Measurements from ENCODE around the gene ANO1.

ANO1 gene

DNA sequence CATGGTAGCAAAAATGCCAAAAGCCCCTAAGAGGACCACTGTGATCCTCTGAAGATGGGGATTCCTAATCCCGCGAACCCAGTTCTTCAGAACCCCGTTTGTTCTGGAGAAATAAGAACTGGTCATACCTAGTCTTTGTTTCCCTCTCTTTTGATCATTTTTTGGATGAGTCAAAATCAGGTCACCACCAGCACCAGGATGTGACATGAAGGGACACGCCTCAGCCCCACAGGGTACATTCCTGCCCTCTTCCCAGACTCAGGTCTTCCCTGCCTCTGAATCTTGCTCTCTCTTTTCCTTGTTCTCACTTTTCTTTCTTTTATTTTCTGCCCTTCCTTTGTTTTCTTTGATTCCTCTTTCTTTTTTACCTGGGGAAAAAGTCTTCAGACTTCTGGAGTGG is 14.6 kb upstream of the ANO1 start:
- Mint-ChIP-seq H3K4me1 (no peaks in the 10 kb centered on the region), H3K36me3 (no peaks in the 10 kb centered on the region), H3K27ac (no peak overlapping the region), H3K27me3 (peaks cover 13% of the 10 kb centered on the region), H3K4me3 (no peak overlapping the region), H3K9me3 (no peaks in the 10 kb centered on the region)
- DNase-seq (ENCODE audit: low spot score in 2 of 2) (no peak), ATAC-seq (ENCODE audit: low read depth) (no peak)

DNA sequence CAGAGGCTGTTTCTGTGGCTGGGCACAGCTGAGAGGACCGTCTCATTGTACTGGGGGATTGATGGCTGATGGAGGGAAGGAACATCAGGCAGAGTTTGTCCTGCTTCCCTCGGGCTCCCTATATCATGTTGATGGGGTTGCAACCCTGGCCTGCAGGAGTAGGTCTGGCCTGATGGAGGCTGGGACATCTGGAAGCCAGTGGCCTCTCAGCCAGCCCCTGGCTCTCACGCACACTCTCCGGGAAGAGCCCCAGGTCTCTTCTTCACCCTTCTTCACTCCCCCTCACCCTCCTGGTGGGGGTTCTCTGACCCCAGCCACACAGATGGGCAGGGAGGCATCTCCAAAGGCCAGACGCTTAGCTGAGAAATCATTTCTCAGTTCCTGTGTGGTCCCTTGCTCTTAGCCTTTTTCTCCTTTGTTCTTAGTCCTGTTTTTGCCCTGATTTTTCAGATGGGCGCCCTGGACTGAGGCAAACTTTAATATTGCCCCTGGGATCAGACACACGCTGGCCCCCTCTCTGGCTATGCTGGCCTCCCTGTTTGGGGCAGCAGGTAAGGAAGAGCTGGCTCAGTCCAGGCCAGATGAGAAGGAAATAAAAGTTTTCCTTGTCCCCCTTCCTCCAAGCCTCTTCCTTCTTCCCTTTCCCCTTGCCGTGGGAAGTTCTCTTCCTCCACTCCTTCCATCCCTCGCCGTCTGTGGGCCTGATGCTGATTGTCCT is 13.9 kb upstream of the ANO1 start:
- no peak for DNase-seq (ENCODE audit: low spot score in 2 of 2)
- Mint-ChIP-seq H3K27ac (no peak overlapping the region), H3K36me3 (no peaks in the 10 kb centered on the region), H3K27me3 (peaks cover 14% of the 10 kb centered on the region), H3K4me1 (no peaks in the 10 kb centered on the region), H3K4me3 (no peak overlapping the region), H3K9me3 (no peaks in the 10 kb centered on the region)
- no peak for ATAC-seq (ENCODE audit: low read depth)

DNA sequence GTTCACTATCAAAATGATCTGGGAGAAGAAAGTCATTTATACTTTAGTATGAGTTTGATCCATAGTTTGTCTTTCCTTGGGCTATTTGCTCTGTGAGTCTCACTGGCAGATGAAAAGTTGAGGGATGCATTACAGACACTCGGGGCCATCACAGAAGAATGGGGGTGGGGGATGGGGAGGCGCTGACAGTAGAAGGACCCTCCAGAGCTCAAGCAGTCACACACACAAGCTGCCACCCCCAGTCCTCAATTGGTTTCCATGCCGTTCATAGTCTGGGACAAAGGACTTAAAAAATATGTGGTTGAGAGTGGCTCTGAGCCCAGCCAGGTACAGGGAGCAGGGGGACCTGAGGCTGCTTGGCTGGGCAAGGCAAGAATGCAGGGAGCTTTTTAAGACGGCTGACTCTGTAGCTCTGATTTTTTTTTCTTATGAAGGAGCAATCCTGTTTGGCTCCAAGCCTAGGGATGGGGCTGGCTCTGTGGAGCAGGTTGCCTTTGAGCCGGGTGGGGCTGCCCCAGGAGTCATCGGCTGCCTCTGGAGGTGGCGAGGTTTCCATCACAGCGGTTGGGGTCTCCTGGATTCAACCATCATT is 13.3 kb upstream of the ANO1 start:
- no peaks in the 10 kb centered on the region for H3K4me1 Mint-ChIP-seq
- DNase-seq (ENCODE audit: low spot score in 2 of 2) = no peak
- no peaks in the 10 kb centered on the region for H3K36me3 Mint-ChIP-seq
- H3K27me3 Mint-ChIP-seq = peaks cover 15% of the 10 kb centered on the region
- no peak overlapping the region for H3K27ac Mint-ChIP-seq
- no peaks in the 10 kb centered on the region for H3K9me3 Mint-ChIP-seq
- no peak for ATAC-seq (ENCODE audit: low read depth)
- H3K4me3 Mint-ChIP-seq = no peak overlapping the region

DNA sequence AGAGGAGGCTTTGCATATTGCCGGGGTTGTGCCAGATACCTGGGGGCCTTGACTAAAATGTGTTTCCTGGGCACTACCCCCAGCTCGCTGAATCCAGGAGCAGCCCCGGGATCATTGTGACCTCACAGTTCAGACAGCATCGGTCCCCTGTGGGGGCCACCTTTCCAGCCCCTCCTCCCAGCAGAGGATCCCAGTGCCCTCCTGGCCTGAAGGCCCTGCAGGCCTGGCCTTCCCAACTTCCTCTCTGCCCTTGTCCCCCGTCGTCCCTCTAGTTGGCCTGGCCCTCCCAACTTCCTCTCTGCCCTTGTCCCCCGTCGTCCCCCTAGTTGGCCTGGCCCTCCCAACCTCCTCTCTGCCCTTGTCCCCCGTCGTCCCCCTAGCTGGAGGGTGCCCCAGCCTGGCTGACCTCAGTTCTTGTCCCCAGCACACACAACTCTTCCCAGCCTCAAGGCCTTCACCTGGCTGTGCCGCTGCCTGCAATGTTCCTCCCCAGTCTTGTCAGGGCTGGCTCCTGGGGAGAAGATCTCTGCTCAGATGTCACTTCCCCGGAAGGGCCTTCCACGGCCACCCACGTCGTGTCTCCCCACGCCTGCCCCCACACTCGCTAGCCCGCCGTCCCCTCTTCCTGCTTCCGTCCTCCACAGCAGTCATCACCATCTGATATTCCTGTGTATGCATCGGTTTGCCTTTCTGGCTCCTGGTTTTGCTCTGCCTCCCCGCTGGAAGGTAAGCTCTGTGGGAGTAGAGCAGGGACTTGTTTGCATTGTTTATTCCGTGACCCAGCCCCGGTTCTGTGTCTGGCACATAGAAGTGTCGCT is 12.6 kb upstream of the ANO1 start:
- DNase-seq (ENCODE audit: low spot score in 2 of 2) = no peak
- no peaks in the 10 kb centered on the region for H3K9me3 Mint-ChIP-seq
- H3K4me3 Mint-ChIP-seq = no peak overlapping the region
- H3K4me1 Mint-ChIP-seq = no peaks in the 10 kb centered on the region
- peaks cover 20% of the 10 kb centered on the region for H3K27me3 Mint-ChIP-seq
- H3K27ac Mint-ChIP-seq = no peak overlapping the region
- no peak for ATAC-seq (ENCODE audit: low read depth)
- no peaks in the 10 kb centered on the region for H3K36me3 Mint-ChIP-seq

DNA sequence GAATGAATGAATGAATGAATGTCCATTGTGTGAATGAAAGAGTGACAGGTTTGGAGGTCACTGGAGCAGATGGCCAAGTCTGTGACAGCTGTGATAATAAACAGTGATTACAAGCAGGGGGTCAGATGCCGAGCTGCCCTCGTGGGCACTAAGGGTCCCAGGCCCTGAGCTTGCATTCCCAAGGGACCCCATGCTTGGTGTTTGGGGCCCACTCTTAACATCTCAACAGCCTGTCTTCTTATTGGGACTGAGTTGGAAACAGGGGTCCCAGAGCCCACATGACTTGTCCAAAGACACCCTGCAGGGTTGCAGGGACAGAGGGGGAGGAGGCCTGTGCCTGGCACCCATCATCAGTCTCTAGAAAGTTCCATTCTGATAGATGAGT is 12.0 kb upstream of the ANO1 start:
- Mint-ChIP-seq H3K4me1 (no peaks in the 10 kb centered on the region), H3K9me3 (no peaks in the 10 kb centered on the region), H3K4me3 (no peak overlapping the region), H3K27ac (no peak overlapping the region), H3K27me3 (peaks cover 23% of the 10 kb centered on the region), H3K36me3 (no peaks in the 10 kb centered on the region)
- DNase-seq (ENCODE audit: low spot score in 2 of 2) (no peak), ATAC-seq (ENCODE audit: low read depth) (no peak)

DNA sequence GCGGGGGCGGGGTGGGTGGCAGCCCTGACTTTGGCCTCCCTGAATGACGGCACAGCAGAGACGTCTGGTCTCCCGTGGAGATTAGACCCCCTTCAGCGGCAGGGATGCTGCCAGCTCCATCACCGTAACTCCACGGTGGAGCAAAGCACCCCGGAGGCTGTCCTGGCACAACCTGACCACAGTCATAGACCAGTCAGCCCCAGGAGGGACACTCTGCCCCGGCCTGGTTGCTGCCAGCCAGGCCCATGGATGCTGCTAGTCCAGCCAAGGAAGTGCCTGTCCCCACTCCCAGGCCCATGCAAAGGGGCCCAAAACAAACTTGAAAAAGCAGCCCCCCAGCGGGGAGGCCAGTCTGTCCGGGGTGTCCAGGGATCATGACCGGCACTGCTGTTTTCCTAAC is 11.5 kb upstream of the ANO1 start:
- ATAC-seq (ENCODE audit: low read depth) = no peak
- Mint-ChIP-seq H3K27ac (no peak overlapping the region), H3K27me3 (peaks cover 23% of the 10 kb centered on the region), H3K9me3 (no peaks in the 10 kb centered on the region), H3K4me1 (no peaks in the 10 kb centered on the region), H3K36me3 (no peaks in the 10 kb centered on the region), H3K4me3 (no peak overlapping the region)
- DNase-seq (ENCODE audit: low spot score in 2 of 2) = no peak

DNA sequence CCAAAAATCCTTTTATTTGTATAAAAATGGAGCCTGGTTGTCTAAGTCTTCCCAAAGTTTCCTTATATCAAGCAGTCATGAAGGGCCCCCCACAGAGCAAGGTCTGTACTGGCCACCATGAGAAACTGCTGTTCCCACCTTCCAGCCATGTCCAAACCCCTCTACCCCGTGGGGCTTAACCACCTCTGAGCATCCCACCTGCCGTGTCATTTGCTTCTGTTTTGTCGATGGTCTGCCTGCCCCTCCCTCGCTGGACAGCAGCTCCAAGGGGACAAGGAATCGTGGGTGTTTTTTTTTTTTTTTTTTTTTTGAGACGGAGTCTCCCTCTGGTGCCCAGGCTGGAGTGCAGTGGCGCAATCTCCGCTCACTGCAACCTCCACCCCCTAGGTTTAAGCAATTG is 11.1 kb upstream of the ANO1 start:
- H3K27ac Mint-ChIP-seq = no peak overlapping the region
- no peaks in the 10 kb centered on the region for H3K4me1 Mint-ChIP-seq
- ATAC-seq (ENCODE audit: low read depth) = no peak
- no peak overlapping the region for H3K4me3 Mint-ChIP-seq
- no peaks in the 10 kb centered on the region for H3K9me3 Mint-ChIP-seq
- H3K36me3 Mint-ChIP-seq = no peaks in the 10 kb centered on the region
- H3K27me3 Mint-ChIP-seq = peaks cover 23% of the 10 kb centered on the region
- no peak for DNase-seq (ENCODE audit: low spot score in 2 of 2)

DNA sequence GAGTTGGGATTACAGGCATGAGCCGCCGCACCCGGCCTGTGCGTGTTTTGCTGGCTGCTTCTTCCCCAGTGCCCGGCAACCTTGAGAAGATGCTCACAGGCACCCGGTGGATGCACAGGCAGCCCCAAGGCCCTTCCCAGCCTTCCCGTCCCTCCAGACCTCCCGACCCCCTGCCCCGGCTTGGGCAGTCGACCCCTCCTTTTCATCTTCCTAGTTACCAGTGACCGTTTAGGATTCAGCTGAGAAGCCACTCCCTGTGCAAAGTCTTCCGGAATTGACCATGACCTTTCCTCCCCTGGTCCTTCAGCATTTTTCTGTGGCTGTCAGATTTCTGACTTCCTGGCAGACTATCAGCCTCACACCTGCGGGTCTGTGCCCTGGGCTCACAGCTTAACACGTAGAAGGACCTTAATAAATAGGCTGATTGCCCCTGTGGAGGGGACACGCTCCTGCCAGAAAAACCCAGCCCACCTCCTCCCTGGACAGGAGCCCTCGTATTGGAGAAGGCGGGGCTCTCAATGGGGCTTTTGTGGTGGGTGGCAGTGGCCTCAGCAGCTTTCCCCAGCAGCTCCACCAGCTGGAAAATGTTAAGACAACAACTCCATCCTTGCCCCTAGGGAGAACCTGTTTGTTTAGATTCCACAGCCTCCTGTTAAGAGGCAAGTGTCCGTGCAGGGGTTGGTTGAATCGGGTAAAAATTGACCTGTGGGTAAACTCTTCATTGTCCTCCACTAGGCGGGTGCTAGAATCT is 10.4 kb upstream of the ANO1 start:
- Mint-ChIP-seq H3K27me3 (peaks cover 25% of the 10 kb centered on the region), H3K4me3 (no peak overlapping the region), H3K36me3 (no peaks in the 10 kb centered on the region), H3K9me3 (no peaks in the 10 kb centered on the region), H3K27ac (no peak overlapping the region), H3K4me1 (no peaks in the 10 kb centered on the region)
- DNase-seq (ENCODE audit: low spot score in 2 of 2) (no peak), ATAC-seq (ENCODE audit: low read depth) (no peak)

DNA sequence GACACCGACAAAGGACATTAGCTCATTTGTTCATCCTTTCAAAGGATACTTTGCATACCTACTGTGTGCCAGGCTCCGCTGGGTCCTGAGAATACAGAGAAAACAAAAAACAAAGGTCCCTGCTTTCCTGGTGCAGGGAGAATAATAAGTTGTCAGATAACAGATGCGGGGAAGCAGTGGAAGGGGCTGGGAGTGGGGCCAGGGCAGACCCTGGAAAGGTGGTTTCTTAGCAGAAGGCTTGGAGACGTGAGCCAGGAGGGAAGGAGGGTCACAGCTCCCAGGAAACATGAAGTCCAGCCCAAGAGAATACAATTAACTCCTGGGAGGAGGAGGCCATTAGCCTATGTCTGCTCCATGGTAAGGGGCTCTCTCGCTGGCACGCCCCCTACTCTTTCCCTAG is 9.8 kb upstream of the ANO1 start:
- H3K27me3 Mint-ChIP-seq = peaks cover 27% of the 10 kb centered on the region
- ATAC-seq (ENCODE audit: low read depth) = no peak
- H3K4me3 Mint-ChIP-seq = no peak overlapping the region
- DNase-seq (ENCODE audit: low spot score in 2 of 2) = no peak
- no peaks in the 10 kb centered on the region for H3K9me3 Mint-ChIP-seq
- H3K27ac Mint-ChIP-seq = no peak overlapping the region
- H3K4me1 Mint-ChIP-seq = peaks cover 2% of the 10 kb centered on the region
- H3K36me3 Mint-ChIP-seq = no peaks in the 10 kb centered on the region

DNA sequence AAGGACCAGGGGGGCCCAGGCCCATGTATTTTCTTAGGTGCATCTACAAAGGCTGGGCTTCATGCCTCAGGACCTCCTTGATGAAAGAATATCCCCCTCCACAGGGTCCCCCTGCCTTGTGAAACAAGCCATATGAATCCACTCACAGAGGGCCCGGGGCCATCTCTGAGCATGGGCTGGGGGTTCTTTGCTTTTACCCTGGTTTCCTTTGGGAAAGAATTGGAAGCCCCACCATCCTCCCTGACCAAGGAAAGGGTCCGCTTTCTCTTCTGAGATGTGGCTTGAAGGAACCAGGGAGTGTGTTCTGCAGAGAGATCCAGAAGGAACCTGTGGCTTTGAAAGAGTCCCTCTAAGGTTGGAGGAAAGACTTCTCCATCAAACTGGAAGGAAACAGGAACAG is 9.2 kb upstream of the ANO1 start:
- H3K4me1 Mint-ChIP-seq = peaks cover 3% of the 10 kb centered on the region
- DNase-seq (ENCODE audit: low spot score in 2 of 2) = no peak
- no peak for ATAC-seq (ENCODE audit: low read depth)
- peaks cover 31% of the 10 kb centered on the region for H3K27me3 Mint-ChIP-seq
- H3K9me3 Mint-ChIP-seq = no peaks in the 10 kb centered on the region
- H3K4me3 Mint-ChIP-seq = no peak overlapping the region
- no peak overlapping the region for H3K27ac Mint-ChIP-seq
- no peaks in the 10 kb centered on the region for H3K36me3 Mint-ChIP-seq

DNA sequence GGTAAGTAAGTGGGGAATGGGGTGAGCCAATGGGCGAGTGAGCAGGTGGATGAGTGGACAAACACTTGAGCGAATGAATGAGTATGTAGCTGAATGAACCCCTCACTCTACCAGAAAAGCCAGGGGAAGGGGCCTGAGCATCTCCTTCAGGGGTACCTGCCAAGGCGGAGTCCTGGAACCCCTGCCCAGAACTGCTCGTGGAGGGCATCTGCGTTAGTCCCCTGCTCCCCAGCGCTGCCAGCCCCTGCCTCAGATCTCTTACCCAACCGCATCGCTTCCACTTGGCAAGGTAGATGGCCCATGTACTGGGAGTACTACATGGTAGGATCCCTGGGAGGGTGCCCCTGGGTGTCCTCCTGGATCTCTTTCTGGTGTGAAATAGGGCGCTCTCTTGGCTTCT is 7.4 kb upstream of the ANO1 start:
- Mint-ChIP-seq H3K4me3 (no peak overlapping the region), H3K36me3 (no peaks in the 10 kb centered on the region), H3K9me3 (no peaks in the 10 kb centered on the region), H3K27me3 (peaks cover 28% of the 10 kb centered on the region), H3K4me1 (peaks cover 3% of the 10 kb centered on the region), H3K27ac (no peak overlapping the region)
- DNase-seq (ENCODE audit: low spot score in 2 of 2) = no peak
- ATAC-seq (ENCODE audit: low read depth) = no peak

DNA sequence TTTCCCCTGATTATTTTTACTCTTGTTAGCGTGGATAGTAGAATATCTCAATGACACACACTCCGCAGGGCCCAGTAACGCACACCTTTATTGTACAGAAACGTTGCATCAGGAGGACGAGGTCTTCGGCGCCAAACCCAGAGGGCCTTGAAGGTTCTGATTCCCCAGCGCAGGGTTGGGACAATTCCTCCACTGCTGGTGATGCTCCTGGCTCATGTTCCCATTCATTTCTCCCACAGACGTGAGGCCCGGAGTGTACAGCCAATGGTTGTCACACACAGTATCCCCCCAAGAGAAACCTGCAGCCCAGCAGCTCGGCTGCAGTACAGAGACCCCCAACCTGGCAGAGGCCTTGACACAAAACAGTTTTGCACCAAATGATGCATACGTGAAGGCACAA is 6.1 kb upstream of the ANO1 start:
- no peaks in the 10 kb centered on the region for H3K9me3 Mint-ChIP-seq
- ATAC-seq (ENCODE audit: low read depth) (no peak), DNase-seq (ENCODE audit: low spot score in 2 of 2) (no peak)
- no peak overlapping the region for H3K4me3 Mint-ChIP-seq
- no peaks in the 10 kb centered on the region for H3K36me3 Mint-ChIP-seq
- H3K4me1 Mint-ChIP-seq = peaks cover 3% of the 10 kb centered on the region
- H3K27ac Mint-ChIP-seq = no peak overlapping the region
- peaks cover 28% of the 10 kb centered on the region for H3K27me3 Mint-ChIP-seq

DNA sequence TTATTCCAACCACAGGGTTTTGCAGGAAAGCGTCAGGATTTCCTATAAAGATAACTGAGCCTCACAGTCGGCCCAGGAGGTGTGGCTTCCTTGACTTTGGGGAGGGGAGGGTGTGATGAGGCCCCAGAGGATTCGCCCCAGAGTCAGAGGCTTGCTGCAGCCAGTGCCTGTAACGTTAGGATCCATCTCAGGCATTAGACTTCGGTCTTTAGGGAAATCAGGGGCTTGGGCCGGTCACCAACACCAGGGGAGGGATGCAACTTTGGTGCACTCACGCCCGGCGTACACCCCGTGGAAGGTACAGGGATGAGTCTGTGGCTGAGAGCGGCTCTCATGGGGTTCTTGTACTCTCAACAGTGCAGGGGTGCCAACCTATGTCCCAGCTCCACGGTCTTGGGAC is 5.7 kb upstream of the ANO1 start:
- Mint-ChIP-seq H3K27ac (no peak overlapping the region), H3K4me3 (no peak overlapping the region)

More for the DNA sequence above, 5.7 kb upstream of the ANO1 start:
- Mint-ChIP-seq H3K9me3 (no peaks in the 10 kb centered on the region), H3K27me3 (peaks cover 30% of the 10 kb centered on the region), H3K4me1 (peaks cover 3% of the 10 kb centered on the region), H3K36me3 (no peaks in the 10 kb centered on the region)
- DNase-seq (ENCODE audit: low spot score in 2 of 2) (no peak), ATAC-seq (ENCODE audit: low read depth) (no peak)

All from memory B cell (primary cell).